Colonic mucosa (tissue), 4 donors: ENCODE results near the gene CREB5. TPM values are rescaled to one million over a fixed set of nuclear protein-coding genes. Genes with fewer than 3 reads are reported as not detected.

ENCODE experiments used
- DNase-seq: peaks from one replicate; pipeline ENCODE4 v3.0.0-alpha.2; 2020
- H3K27ac ChIP-seq: fragments of 200-600 bp; one replicate; pipeline ENCODE4 v1.8.0; 2021
- H3K27me3 ChIP-seq: fragments of 200-600 bp; one replicate; pipeline ENCODE4 v1.8.0; 2021
- H3K36me3 ChIP-seq: fragments of 200-600 bp; one replicate; pipeline ENCODE4 v1.8.0; 2021
- H3K4me1 ChIP-seq: fragments of 200-600 bp; one replicate; pipeline ENCODE4 v1.8.0; 2021; ENCODE audit warnings: mild to moderate bottlenecking
- H3K4me3 ChIP-seq: fragments of 200-600 bp; one replicate; pipeline ENCODE4 v1.8.0; 2021
- H3K9ac ChIP-seq, 2 donors: one replicate each; pipeline ENCODE4 v1.7.0; 2013; ENCODE audit warnings: control low read depth in 2 of 2, low read depth in 2 of 2, low read length in 2 of 2
- H3K9me3 ChIP-seq: fragments of 200-600 bp; one replicate; pipeline ENCODE4 v1.8.0; 2021
- CTCF ChIP-seq: fragments of 200-600 bp; IDR thresholded peaks from one replicate; pipeline ENCODE4 v1.8.0; 2022; ENCODE audit warnings: antibody characterized with exemption, mild to moderate bottlenecking
- intact Hi-C: fragments of 100-400 bp; cut with DNase I; formaldehyde crosslinking; loops from one replicate; pipeline ENCODE4 v1.14.1; 2022
- total RNA-seq, 2 donors: library from RNA; stranded (reverse); fragmentation: NEBNext Ultra II Directional in 1 of 2; extraction: Animal tissue kit (Norgen Biotek cat#: 25700) in 1 of 2; gene quantifications; one replicate each; pipeline ENCODE4 v1.2.1, GENCODE V29; 2021
- donor health status: healthy.
- donor health status: DM: no; HTN: no; CAD: no.
- donor health status: DM: no; HTN: no; CAD: no.

Gene CREB5
- total RNA-seq, 2 donors from 2014 or later = 0.54 to 3.6 TPM

DNA sequence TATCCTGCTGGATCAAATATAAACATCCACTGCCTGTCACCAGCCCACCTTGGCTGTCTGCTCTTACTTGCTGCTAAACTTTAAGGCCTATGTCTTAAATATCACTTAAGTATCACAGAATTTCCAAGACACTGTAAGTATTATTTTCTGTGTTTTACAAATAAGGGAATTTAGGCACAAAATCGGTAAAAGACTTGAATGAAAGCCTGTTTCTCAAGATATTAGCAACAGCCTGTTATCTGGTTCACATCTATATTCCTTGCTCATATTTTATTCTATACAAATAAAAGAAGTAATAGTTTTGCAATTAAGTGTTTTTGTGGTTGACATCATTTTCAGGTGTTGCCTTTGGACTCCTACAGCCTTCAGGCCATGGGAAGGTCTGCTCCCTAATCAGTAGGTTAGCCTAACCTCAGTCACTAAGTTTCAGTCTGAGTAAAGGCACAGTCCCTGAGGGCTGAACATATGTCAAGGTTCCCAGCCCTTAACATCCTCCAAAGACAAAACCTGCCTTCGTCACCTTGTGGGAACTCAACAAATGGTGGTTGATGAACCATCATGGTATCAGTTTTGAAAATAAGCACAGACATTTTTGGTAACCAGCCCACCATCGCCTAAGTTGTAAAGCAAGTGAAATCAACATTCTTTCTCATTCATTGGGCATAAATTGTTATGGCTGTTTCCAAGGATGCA, 127.1 kb downstream of the CREB5 start:
- Histone ChIP-seq H3K4me3 (no peak overlapping the region), H3K9me3 (no peaks in the 10 kb centered on the region), H3K27me3 (no peaks in the 10 kb centered on the region), H3K36me3 (no peaks in the 10 kb centered on the region), H3K9ac (no peak overlapping the region), H3K27ac (no peak overlapping the region), H3K4me1 (no peaks in the 10 kb centered on the region)
- no peak for DNase-seq
- no peak for TF ChIP-seq CTCF
- intact Hi-C loops = no loop called here

GRCh38 chr7:28542410-28542809, 130.1 kb downstream of the CREB5 start:
- DNase-seq = no peak
- intact Hi-C loops = no loop called here

GRCh38 chr7:28544453-28545117, 132.3 kb downstream of the CREB5 start:
- Histone ChIP-seq H3K4me3 (no peak overlapping the region), H3K4me1 (no peaks in the 10 kb centered on the region), H3K9me3 (no peaks in the 10 kb centered on the region), H3K27me3 (no peaks in the 10 kb centered on the region), H3K36me3 (no peaks in the 10 kb centered on the region), H3K9ac (no peak overlapping the region), H3K27ac (no peak overlapping the region)
- no peak for DNase-seq
- intact Hi-C loops = no loop called here
- no peak for TF ChIP-seq CTCF

More at GRCh38 chr7:28542410-28542809, 130.1 kb downstream of the CREB5 start:
- no peak for TF ChIP-seq CTCF
- Histone ChIP-seq H3K4me1 (no peaks in the 10 kb centered on the region), H3K4me3 (no peak overlapping the region), H3K27me3 (no peaks in the 10 kb centered on the region), H3K27ac (no peak overlapping the region), H3K9ac (no peak overlapping the region), H3K36me3 (no peaks in the 10 kb centered on the region), H3K9me3 (no peaks in the 10 kb centered on the region)

DNA sequence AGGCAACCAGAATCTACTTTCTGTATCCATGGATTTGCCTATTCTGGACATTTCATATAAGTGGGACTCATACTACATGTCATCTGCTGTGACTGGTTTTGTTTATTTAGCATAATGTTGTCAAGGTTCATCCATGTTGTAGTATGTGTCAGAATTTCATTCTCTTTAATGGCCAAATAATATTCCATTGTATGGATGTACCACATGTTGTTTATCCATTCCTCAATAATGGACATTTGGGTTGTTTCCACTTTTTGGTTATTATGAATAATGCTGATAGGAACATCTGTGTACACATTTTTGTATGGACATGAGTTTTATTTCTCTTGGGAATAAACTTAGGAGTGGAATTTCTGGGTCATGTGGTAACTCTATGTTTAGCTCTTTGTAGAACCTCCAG, 133.7 kb downstream of the CREB5 start:
- DNase-seq = no peak
- H3K4me3 ChIP-seq = no peak overlapping the region
- intact Hi-C loops = no loop called here
- no peaks in the 10 kb centered on the region for H3K9me3 ChIP-seq
- no peaks in the 10 kb centered on the region for H3K27me3 ChIP-seq
- H3K36me3 ChIP-seq = no peaks in the 10 kb centered on the region
- H3K27ac ChIP-seq = no peak overlapping the region
- no peaks in the 10 kb centered on the region for H3K4me1 ChIP-seq
- no peak for TF ChIP-seq CTCF
- H3K9ac ChIP-seq = no peak overlapping the region

GRCh38 chr7:28547115-28547514, 134.8 kb downstream of the CREB5 start:
- Histone ChIP-seq H3K9me3 (no peaks in the 10 kb centered on the region), H3K36me3 (no peaks in the 10 kb centered on the region), H3K27me3 (no peaks in the 10 kb centered on the region), H3K27ac (no peak overlapping the region), H3K4me1 (no peaks in the 10 kb centered on the region), H3K9ac (no peak overlapping the region), H3K4me3 (no peak overlapping the region)
- intact Hi-C loops = no loop called here
- DNase-seq = no peak
- TF ChIP-seq CTCF = no peak
